Muscle of back (tissue), 13 donors: ENCODE results near the gene NCOA4. TPM values are rescaled to one million over a fixed set of nuclear protein-coding genes. Genes with fewer than 3 reads are reported as not detected.
"Not testable (repeated sequence)": the region's sequence is repeated elsewhere in the genome, so short reads cannot be mapped to it uniquely, and the experiment has no call there.

Experiments used
- DNase-seq, 3 donors: peaks; one replicate each; pipeline versions ENCODE4 v3.0.0 to v3.0.0-alpha.2; 2013
- long read RNA-seq, 9 donors: transcript quantifications; one replicate each; lab custom pipeline, GENCODE V29; 2026
- polyA plus RNA-seq, 10 donors: library from polyadenylated mRNA; unstranded; fragments of 120-200 nt; gene quantifications; one replicate each; pipeline ENCODE4 v1.2.1, GENCODE V29; 2013; ENCODE audit not compliant: insufficient read length in 10 of 10

NCOA4 gene
- polyA plus RNA-seq, result 100 to 1,000 TPM; 108 to 185 (median 132) TPM
- long read RNA-seq, donor 1, transcript NCOA4-204 (10 exons, 3,549 nt), result major isoform, 7 of 33 reads
- long read RNA-seq, donor 1, partial matches to known transcripts, result 23 of 33 reads
- long read RNA-seq, donor 1, other reads (novel, unspliced or antisense), result 0 of 33 reads
- long read RNA-seq, donor 2, transcript NCOA4-204 (10 exons, 3,549 nt), result major isoform, 8 of 35 reads
- long read RNA-seq, donor 2, partial matches to known transcripts, result 26 of 35 reads
- long read RNA-seq, donor 2, other reads (novel, unspliced or antisense), result 0 of 35 reads
- long read RNA-seq, donor 3, result 0 reads
- long read RNA-seq, donor 4, transcript NCOA4-204 (10 exons, 3,549 nt), result major isoform, 6 of 20 reads
- long read RNA-seq, donor 4, partial matches to known transcripts, result 13 of 20 reads
- long read RNA-seq, donor 4, other reads (novel, unspliced or antisense), result 0 of 20 reads
- long read RNA-seq, donor 5, transcript NCOA4-204 (10 exons, 3,549 nt), result major isoform, 5 of 54 reads
- long read RNA-seq, donor 5, partial matches to known transcripts, result 47 of 54 reads
- long read RNA-seq, donor 5, other reads (novel, unspliced or antisense), result 0 of 54 reads
- long read RNA-seq, donor 6, transcript NCOA4-204 (10 exons, 3,549 nt), result major isoform, 15 of 34 reads
- long read RNA-seq, donor 6, partial matches to known transcripts, result 18 of 34 reads
- long read RNA-seq, donor 6, other reads (novel, unspliced or antisense), result 0 of 34 reads
- long read RNA-seq, donor 7, partial matches to known transcripts, result 18 of 22 reads
- long read RNA-seq, donor 7, other reads (novel, unspliced or antisense), result 0 of 22 reads
- long read RNA-seq, donor 8, transcript NCOA4-204 (10 exons, 3,549 nt), result major isoform, 10 of 26 reads
- long read RNA-seq, donor 8, partial matches to known transcripts, result 14 of 26 reads
- long read RNA-seq, donor 8, other reads (novel, unspliced or antisense), result 0 of 26 reads
- long read RNA-seq, donor 9, partial matches to known transcripts, result 0 of 3 reads
- long read RNA-seq, donor 9, other reads (novel, unspliced or antisense), result 0 of 3 reads

- DNase-seq, result peak; percentile 98 to 99 (median 99)
Observed at GRCh38 chr10:46030091-46030937, at the start of gene NCOA4. Gene NCOA4 (minus strand): TSS chr10:46030623. CDS start chr10:46016680, 13,943 bp downstream.

GRCh38 chr10:46079831-46080585, 49.6 kb upstream of the NCOA4 start:
- no peak for DNase-seq

GRCh38 chr10:46077731-46078413, 47.4 kb upstream of the NCOA4 start:
- no peak for DNase-seq

- DNase-seq, result no peak
Observed at GRCh38 chr10:46077141-46077554, 46.7 kb upstream of the NCOA4 start.

GRCh38 chr10:46075869-46076268, 45.4 kb upstream of the NCOA4 start:
- DNase-seq, result no peak

- no peak for DNase-seq
Observed at GRCh38 chr10:46074196-46074946, 43.9 kb upstream of the NCOA4 start.

- DNase-seq, result no peak
Observed at GRCh38 chr10:46073564-46073963, 43.1 kb upstream of the NCOA4 start.

- no peak for DNase-seq
Observed at GRCh38 chr10:46070749-46071148, 40.3 kb upstream of the NCOA4 start.

GRCh38 chr10:46069771-46070463, 39.5 kb upstream of the NCOA4 start:
- no peak for DNase-seq

- DNase-seq, result no peak
Observed at GRCh38 chr10:46068905-46069304, 38.5 kb upstream of the NCOA4 start.

GRCh38 chr10:46068117-46068516, 37.7 kb upstream of the NCOA4 start:
- no peak for DNase-seq

GRCh38 chr10:46064269-46064817, 33.9 kb upstream of the NCOA4 start:
- no peak for DNase-seq

GRCh38 chr10:46062723-46063428, 32.5 kb upstream of the NCOA4 start:
- DNase-seq, result no peak

GRCh38 chr10:46060706-46061105, 30.3 kb upstream of the NCOA4 start:
- DNase-seq, result no peak

GRCh38 chr10:46057927-46058326, 27.5 kb upstream of the NCOA4 start:
- not testable (repeated sequence) for DNase-seq

- DNase-seq, result no peak
Observed at GRCh38 chr10:46057038-46057437, 26.6 kb upstream of the NCOA4 start.

GRCh38 chr10:46055771-46056170, 25.3 kb upstream of the NCOA4 start:
- no peak for DNase-seq
